HL-60 (cell line): ENCODE results near the gene PRODH2.

ENCODE experiments used
- DNase-seq, 2 experiments: peaks; one replicate each; pipeline ENCODE4 v3.0.0-alpha.2; 2010 to 2020; ENCODE audit warnings: low read depth in 1 of 2, low spot score in 1 of 2
- H3K27ac ChIP-seq: fragments of 250-450 bp; sonication (Bioruptor Pico); replicated peaks from 2 replicates; pipeline ENCODE4 v1.5.1; 2020; ENCODE audit warnings: mild to moderate bottlenecking, moderate library complexity
- H3K27me3 ChIP-seq: fragments of 250-450 bp; sonication (Bioruptor Pico); 2 replicates; pipeline ENCODE4 v1.5.1; 2021; ENCODE audit warnings: mild to moderate bottlenecking, moderate library complexity; ENCODE audit not compliant: insufficient read depth, poor library complexity, severe bottlenecking
- H3K4me3 ChIP-seq: replicated peaks from 2 replicates; pipeline ENCODE4 v1.5.1; 2011; ENCODE audit warnings: mild to moderate bottlenecking, control low read depth, low read length; ENCODE audit not compliant: insufficient read depth
- CTCF ChIP-seq: IDR thresholded peaks from one replicate; pipeline ENCODE4 v1.5.1; 2011; ENCODE audit warnings: low read length, control low read depth, inconsistent platforms; ENCODE audit not compliant: insufficient read depth
- GABPA ChIP-seq: IDR thresholded peaks from 2 replicates; pipeline ENCODE4 v1.6.1; 2012; ENCODE audit warnings: low read depth
- POLR2AphosphoS5 ChIP-seq: IDR thresholded peaks from 2 replicates; pipeline ENCODE4 v1.6.1; 2012; ENCODE audit warnings: low read depth
- SPI1 ChIP-seq: IDR thresholded peaks from 2 replicates; pipeline ENCODE4 v1.6.1; 2012; ENCODE audit warnings: low read depth, mild to moderate bottlenecking, borderline replicate concordance
- TF ChIP-seq, protein P1 (sequence below): IDR thresholded peaks from 2 replicates; pipeline ENCODE4 v1.6.1; 2012; ENCODE audit warnings: low read depth; ENCODE audit not compliant: insufficient replicate concordance

The PRODH2 gene

GRCh38 chr19:35789195-35789977, 23.3 kb downstream of the PRODH2 start:
- no peak overlapping the region for H3K27ac ChIP-seq
- H3K4me3 ChIP-seq: no peak overlapping the region
- no peaks in the 10 kb centered on the region for H3K27me3 ChIP-seq
- TF ChIP-seq, protein P1, sequence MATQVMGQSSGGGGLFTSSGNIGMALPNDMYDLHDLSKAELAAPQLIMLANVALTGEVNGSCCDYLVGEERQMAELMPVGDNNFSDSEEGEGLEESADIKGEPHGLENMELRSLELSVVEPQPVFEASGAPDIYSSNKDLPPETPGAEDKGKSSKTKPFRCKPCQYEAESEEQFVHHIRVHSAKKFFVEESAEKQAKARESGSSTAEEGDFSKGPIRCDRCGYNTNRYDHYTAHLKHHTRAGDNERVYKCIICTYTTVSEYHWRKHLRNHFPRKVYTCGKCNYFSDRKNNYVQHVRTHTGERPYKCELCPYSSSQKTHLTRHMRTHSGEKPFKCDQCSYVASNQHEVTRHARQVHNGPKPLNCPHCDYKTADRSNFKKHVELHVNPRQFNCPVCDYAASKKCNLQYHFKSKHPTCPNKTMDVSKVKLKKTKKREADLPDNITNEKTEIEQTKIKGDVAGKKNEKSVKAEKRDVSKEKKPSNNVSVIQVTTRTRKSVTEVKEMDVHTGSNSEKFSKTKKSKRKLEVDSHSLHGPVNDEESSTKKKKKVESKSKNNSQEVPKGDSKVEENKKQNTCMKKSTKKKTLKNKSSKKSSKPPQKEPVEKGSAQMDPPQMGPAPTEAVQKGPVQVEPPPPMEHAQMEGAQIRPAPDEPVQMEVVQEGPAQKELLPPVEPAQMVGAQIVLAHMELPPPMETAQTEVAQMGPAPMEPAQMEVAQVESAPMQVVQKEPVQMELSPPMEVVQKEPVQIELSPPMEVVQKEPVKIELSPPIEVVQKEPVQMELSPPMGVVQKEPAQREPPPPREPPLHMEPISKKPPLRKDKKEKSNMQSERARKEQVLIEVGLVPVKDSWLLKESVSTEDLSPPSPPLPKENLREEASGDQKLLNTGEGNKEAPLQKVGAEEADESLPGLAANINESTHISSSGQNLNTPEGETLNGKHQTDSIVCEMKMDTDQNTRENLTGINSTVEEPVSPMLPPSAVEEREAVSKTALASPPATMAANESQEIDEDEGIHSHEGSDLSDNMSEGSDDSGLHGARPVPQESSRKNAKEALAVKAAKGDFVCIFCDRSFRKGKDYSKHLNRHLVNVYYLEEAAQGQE: no peak
- no peak for TF ChIP-seq CTCF
- TF ChIP-seq SPI1: no peak
- no peak for TF ChIP-seq POLR2AphosphoS5
- TF ChIP-seq GABPA: no peak
- DNase-seq: no peak

DNA sequence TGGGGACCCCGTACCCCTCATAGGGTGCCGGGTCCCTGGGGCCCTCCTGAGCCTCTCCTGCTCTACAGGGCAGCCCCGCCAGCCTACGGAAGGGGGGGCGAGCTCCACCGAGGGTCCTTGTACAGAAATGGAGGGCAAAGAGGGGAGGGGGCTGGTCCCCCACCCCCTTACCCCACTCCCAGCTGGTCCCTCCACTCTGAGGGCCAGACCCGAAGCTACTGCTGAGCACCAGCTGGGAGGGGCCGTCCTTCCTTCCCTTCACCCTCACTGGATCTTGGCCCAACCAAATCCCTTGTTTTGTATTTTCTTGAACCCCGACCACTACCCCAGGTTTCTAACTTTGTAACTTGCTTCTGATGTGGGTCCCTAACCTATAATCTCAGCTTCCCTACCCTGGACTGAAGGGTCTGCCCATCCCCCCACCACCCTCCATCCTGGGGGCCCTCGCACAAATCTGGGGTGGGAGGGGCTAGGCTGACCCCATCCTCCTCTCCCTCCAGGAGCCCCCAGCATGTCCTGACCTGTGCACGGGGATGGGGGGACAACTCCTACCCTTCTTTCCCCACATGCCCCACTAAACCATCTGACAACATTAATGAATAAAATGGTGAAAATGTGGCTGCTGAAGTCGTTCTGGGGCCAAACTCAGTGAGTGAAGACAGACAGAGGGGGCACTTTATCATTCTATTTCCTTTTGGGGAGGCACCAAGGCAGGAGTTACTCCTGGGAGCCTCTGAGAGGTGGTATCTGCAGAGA, 24.3 kb downstream of the PRODH2 start:
- no peaks in the 10 kb centered on the region for H3K27me3 ChIP-seq
- no peak for TF ChIP-seq GABPA
- TF ChIP-seq POLR2AphosphoS5: no peak
- TF ChIP-seq SPI1: no peak
- no peak for TF ChIP-seq CTCF
- TF ChIP-seq, protein P1: no peak
- DNase-seq: no peak
- H3K27ac ChIP-seq: no peak overlapping the region
- H3K4me3 ChIP-seq: no peak overlapping the region

GRCh38 chr19:35787227-35787799, 25.3 kb downstream of the PRODH2 start:
- no peak for DNase-seq
- Histone ChIP-seq H3K27ac (no peak overlapping the region), H3K27me3 (no peaks in the 10 kb centered on the region), H3K4me3 (no peak overlapping the region)
- no peak for TF ChIP-seq SPI1
- TF ChIP-seq GABPA: no peak
- TF ChIP-seq, protein P1: no peak
- no peak for TF ChIP-seq CTCF
- no peak for TF ChIP-seq POLR2AphosphoS5
